GM21737 (cell line): ENCODE results near the gene ENOSF1.
"Not testable (repeated sequence)": the region's sequence is repeated elsewhere in the genome, so short reads cannot be mapped to it uniquely, and the experiment has no call there.

Source experiments
- ATAC-seq: cut with Tn5 transposase; IDR thresholded peaks from one replicate; pipeline ENCODE4 v1.9.1; 2021; ENCODE audit warnings: mild to moderate bottlenecking, moderate library complexity; ENCODE audit not compliant: unreplicated experiment

Gene ENOSF1

GRCh38 chr18:708096-708495 lies 4.3 kb downstream of the ENOSF1 start:
- ATAC-seq: no peak

GRCh38 chr18:706405-706804 lies 6.0 kb downstream of the ENOSF1 start:
- no peak for ATAC-seq

GRCh38 chr18:703213-703967 lies 9.0 kb downstream of the ENOSF1 start:
- ATAC-seq: no peak

- ATAC-seq: no peak
Measured at GRCh38 chr18:697800-698199, 14.6 kb downstream of the ENOSF1 start.

- ATAC-seq: no peak
Measured at GRCh38 chr18:697012-697411, 15.4 kb downstream of the ENOSF1 start.

- ATAC-seq: no peak
Measured at GRCh38 chr18:693466-694187, 18.8 kb downstream of the ENOSF1 start.

GRCh38 chr18:692824-693223 lies 19.6 kb downstream of the ENOSF1 start:
- ATAC-seq: no peak

- ATAC-seq: no peak
Measured at GRCh38 chr18:688323-688722, 24.1 kb downstream of the ENOSF1 start.

- no peak for ATAC-seq
Measured at GRCh38 chr18:686339-687111, 25.9 kb downstream of the ENOSF1 start.

- ATAC-seq: no peak
Measured at GRCh38 chr18:685438-685837, 27.0 kb downstream of the ENOSF1 start.

- no peak for ATAC-seq
Measured at GRCh38 chr18:683531-683930, 28.9 kb downstream of the ENOSF1 start.

GRCh38 chr18:682833-683232 lies 29.6 kb downstream of the ENOSF1 start:
- ATAC-seq: no peak

GRCh38 chr18:682416-682815 lies 30.0 kb downstream of the ENOSF1 start:
- not testable (repeated sequence) for ATAC-seq

- no peak for ATAC-seq
Measured at GRCh38 chr18:681985-682384, 30.4 kb downstream of the ENOSF1 start.

- ATAC-seq: no peak
Measured at GRCh38 chr18:680392-680791, 32.0 kb downstream of the ENOSF1 start.

- no peak for ATAC-seq
Measured at GRCh38 chr18:679516-679915, 32.9 kb downstream of the ENOSF1 start.

- ATAC-seq: no peak
Measured at GRCh38 chr18:678482-679182, 33.8 kb downstream of the ENOSF1 start.

- ATAC-seq: no peak
Measured at GRCh38 chr18:677951-678381, 34.5 kb downstream of the ENOSF1 start.

GRCh38 chr18:677145-677544 lies 35.3 kb downstream of the ENOSF1 start:
- no peak for ATAC-seq

- no peak for ATAC-seq
Measured at GRCh38 chr18:676736-677135, 35.7 kb downstream of the ENOSF1 start.

GRCh38 chr18:676069-676468 lies 36.4 kb downstream of the ENOSF1 start:
- ATAC-seq: no peak
